ENCODE data around the gene DUSP14. TPM values are rescaled to one million over a fixed set of nuclear protein-coding genes. Genes with fewer than 3 reads are reported as not detected.

DUSP14 gene
- total and polyA plus RNA-seq, 2 of the 13 experiments (the other 11 are each of a cell fraction or from before 2014, with no cell fraction given) = 33.5 to 39.8 TPM

GRCh38 chr17:37475731-37476420 lies 13.8 kb upstream of the DUSP14 start:
- DNase-seq (ENCODE audit: low spot score) (no peak), FAIRE-seq (no peak), ATAC-seq (no peak)
- intact Hi-C loops (cut with micrococcal nuclease; ENCODE audit: unreplicated experiment) (no loop called here), in situ Hi-C loops (cut with HindIII; ENCODE audit: extremely low pct_ligation_motif_present, low pct_unique_long_range_greater_than_20kb) (no loop called here)
- Histone ChIP-seq H3K27ac (ENCODE audit: extremely low read length, insufficient read depth, low read length) (no peak overlapping the region), H3K79me2 (ENCODE audit: insufficient read depth, low read length) (no peaks in the 10 kb centered on the region), H2AFZ (ENCODE audit: low read length) (no peak overlapping the region), H3K4me3 (replicated peaks in 1 of 3; ENCODE audit: insufficient read depth in 1 of 3, low read depth in 2 of 3, low read length in 3 of 3) (no peak overlapping the region), H3K9ac (ENCODE audit: insufficient read depth, low read depth, low read length) (no peak overlapping the region), H3K36me3 (replicated peaks in 1 of 2; ENCODE audit: control insufficient read depth in 1 of 2, insufficient read depth in 2 of 2, low read length in 2 of 2) (peaks cover 5 to 51% of the 10 kb centered on the region in 2 experiments), H3K4me1 (ENCODE audit: insufficient read depth, low read length) (peaks cover 15% of the 10 kb centered on the region), H3K4me2 (ENCODE audit: low read depth, low read length) (no peak overlapping the region), H3K27me3 (ENCODE audit: control insufficient read depth in 1 of 2, insufficient read depth in 2 of 2, low read length in 2 of 2) (no peaks in the 10 kb centered on the region), H4K20me1 (ENCODE audit: insufficient read depth, low read length) (no peaks in the 10 kb centered on the region), H3K9me3 (ENCODE audit: low read length) (no peaks in the 10 kb centered on the region)
- ChIA-PET CTCF (ENCODE audit: low intra/inter-chr PET ratio, low total read pairs) (no interaction called here), POLR2A (interaction anchor here (1.2 kb wide), 1 partner anchor 12 kb away, joined by 4 read pairs; no protein-coding TSS in a partner anchor)
- no peak for TF ChIP-seq U2AF1 (optimal IDR thresholded peaks at IDR 0.05; ENCODE audit: low read depth, low read length)
- TF ChIP-seq, protein P1, sequence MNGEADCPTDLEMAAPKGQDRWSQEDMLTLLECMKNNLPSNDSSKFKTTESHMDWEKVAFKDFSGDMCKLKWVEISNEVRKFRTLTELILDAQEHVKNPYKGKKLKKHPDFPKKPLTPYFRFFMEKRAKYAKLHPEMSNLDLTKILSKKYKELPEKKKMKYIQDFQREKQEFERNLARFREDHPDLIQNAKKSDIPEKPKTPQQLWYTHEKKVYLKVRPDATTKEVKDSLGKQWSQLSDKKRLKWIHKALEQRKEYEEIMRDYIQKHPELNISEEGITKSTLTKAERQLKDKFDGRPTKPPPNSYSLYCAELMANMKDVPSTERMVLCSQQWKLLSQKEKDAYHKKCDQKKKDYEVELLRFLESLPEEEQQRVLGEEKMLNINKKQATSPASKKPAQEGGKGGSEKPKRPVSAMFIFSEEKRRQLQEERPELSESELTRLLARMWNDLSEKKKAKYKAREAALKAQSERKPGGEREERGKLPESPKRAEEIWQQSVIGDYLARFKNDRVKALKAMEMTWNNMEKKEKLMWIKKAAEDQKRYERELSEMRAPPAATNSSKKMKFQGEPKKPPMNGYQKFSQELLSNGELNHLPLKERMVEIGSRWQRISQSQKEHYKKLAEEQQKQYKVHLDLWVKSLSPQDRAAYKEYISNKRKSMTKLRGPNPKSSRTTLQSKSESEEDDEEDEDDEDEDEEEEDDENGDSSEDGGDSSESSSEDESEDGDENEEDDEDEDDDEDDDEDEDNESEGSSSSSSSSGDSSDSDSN (CRISPR knock-in tag; IDR thresholded peaks at IDR 0.05) = no peak
- TF ChIP-seq NR2F6 (IDR thresholded peaks at IDR 0.05) = peak; percentile 15; the same call in 1 of the 2 replicates
- no peak for TF ChIP-seq NR2F6 (CRISPR knock-in tag; IDR thresholded peaks at IDR 0.05)
- BruUV-seq (replicated peaks) = no TSS peak
- 100% methylated on average over 1 of the region's 1 CpG for WGBS (ENCODE audit: low lambda C conversion rate)

- WGBS (ENCODE audit: low lambda C conversion rate) = 78% methylated on average over 4 of the region's 4 CpGs
- H3K9me3 ChIP-seq (ENCODE audit: low read length) = no peaks in the 10 kb centered on the region
- no peaks in the 10 kb centered on the region for H3K27me3 ChIP-seq (ENCODE audit: control insufficient read depth in 1 of 2, insufficient read depth in 2 of 2, low read length in 2 of 2)
- no peaks in the 10 kb centered on the region for H3K79me2 ChIP-seq (ENCODE audit: insufficient read depth, low read length)
- FAIRE-seq = no peak
- H3K36me3 ChIP-seq (replicated peaks in 1 of 2; ENCODE audit: control insufficient read depth in 1 of 2, insufficient read depth in 2 of 2, low read length in 2 of 2) = peaks cover 5 to 47% of the 10 kb centered on the region in 2 experiments
- ChIA-PET CTCF (ENCODE audit: low intra/inter-chr PET ratio, low total read pairs) (no interaction called here), POLR2A (interaction anchor here (0.5 to 1.2 kb wide), 2 partner anchors 12 to 81 kb away, joined by 3 to 4 read pairs; no protein-coding TSS in a partner anchor)
- H2AFZ ChIP-seq (ENCODE audit: low read length) = no peak overlapping the region
- no peak for ATAC-seq
- H3K27ac ChIP-seq (ENCODE audit: extremely low read length, insufficient read depth, low read length) = no peak overlapping the region
- H3K4me3 ChIP-seq (replicated peaks in 1 of 3; ENCODE audit: insufficient read depth in 1 of 3, low read depth in 2 of 3, low read length in 3 of 3) = no peak overlapping the region
- in situ Hi-C loops (cut with HindIII; ENCODE audit: extremely low pct_ligation_motif_present, low pct_unique_long_range_greater_than_20kb) = no loop called here
- H3K9ac ChIP-seq (ENCODE audit: insufficient read depth, low read depth, low read length) = no peak overlapping the region
- H4K20me1 ChIP-seq (ENCODE audit: insufficient read depth, low read length) = no peaks in the 10 kb centered on the region
- H3K4me1 ChIP-seq (ENCODE audit: insufficient read depth, low read length) = peaks cover 20% of the 10 kb centered on the region
- no peak overlapping the region for H3K4me2 ChIP-seq (ENCODE audit: low read depth, low read length)
- no TSS peak for BruUV-seq (replicated peaks)
- intact Hi-C loops (cut with micrococcal nuclease; ENCODE audit: unreplicated experiment) = no loop called here
- peak; percentile 23 for DNase-seq (ENCODE audit: low spot score)
- TF ChIP-seq ZBTB33 (CRISPR knock-in tag; IDR thresholded peaks at IDR 0.05) (no peak), NFRKB (IDR thresholded peaks at IDR 0.05) (no peak), ZNF660 (CRISPR knock-in tag; IDR thresholded peaks at IDR 0.05; ENCODE audit: borderline replicate concordance, low read depth) (no peak), TMF1 (CRISPR knock-in tag; IDR thresholded peaks at IDR 0.05; ENCODE audit: low read depth) (no peak), NFE2L1 (CRISPR knock-in tag; IDR thresholded peaks at IDR 0.05; ENCODE audit: borderline replicate concordance) (no peak), KLF11 (CRISPR knock-in tag; IDR thresholded peaks at IDR 0.05) (no peak)
- TF ChIP-seq, protein P2, sequence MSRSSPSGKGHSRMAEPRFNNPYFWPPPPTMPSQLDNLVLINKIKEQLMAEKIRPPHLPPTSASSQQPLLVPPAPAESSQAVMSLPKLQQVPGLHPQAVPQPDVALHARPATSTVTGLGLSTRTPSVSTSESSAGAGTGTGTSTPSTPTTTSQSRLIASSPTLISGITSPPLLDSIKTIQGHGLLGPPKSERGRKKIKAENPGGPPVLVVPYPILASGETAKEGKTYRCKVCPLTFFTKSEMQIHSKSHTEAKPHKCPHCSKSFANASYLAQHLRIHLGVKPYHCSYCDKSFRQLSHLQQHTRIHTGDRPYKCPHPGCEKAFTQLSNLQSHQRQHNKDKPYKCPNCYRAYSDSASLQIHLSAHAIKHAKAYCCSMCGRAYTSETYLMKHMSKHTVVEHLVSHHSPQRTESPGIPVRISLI (CRISPR knock-in tag; IDR thresholded peaks at IDR 0.05; ENCODE audit: borderline replicate concordance) = no peak
Observed at GRCh38 chr17:37476431-37477120, 13.1 kb upstream of the DUSP14 start.

All from HepG2 (cell line).